ENCODE measurements around the gene USP48.

GRCh38 chr1:21657456-21658190, 125.3 kb downstream of the USP48 start:
- TF ChIP-seq PRMT3 (CRISPR knock-in tag; IDR thresholded peaks at IDR 0.05; ENCODE audit: borderline replicate concordance, low read depth): no peak
- no peak for TF ChIP-seq UBTF (CRISPR knock-in tag; IDR thresholded peaks at IDR 0.05)
- no peak for TF ChIP-seq ZKSCAN8 (CRISPR knock-in tag; IDR thresholded peaks at IDR 0.05; ENCODE audit: borderline replicate concordance)
